MCF 10A (cell line): ENCODE measurements around the gene NSRP1. TPM values are rescaled to one million over a fixed set of nuclear protein-coding genes. Genes with fewer than 3 reads are reported as not detected.

Source experiments
- BruUV-seq: library from RNA; stranded (reverse); fragments of 400-500 nt; replicated peaks from 2 replicates; lab custom pipeline; 2021; lab: Mats Ljungman, UMichigan
- CTCF ChIA-PET: fragments of 300-600 bp; sonication (Branson Sonifier 250); formaldehyde crosslinking; extraction: SDS; loops from one replicate; lab custom pipeline; 2021; ENCODE audit warnings: antibody characterized with exemption, inconsistent platforms; lab: Yijun Ruan, JAX
- POLR2A ChIA-PET: fragments of 300-600, 350-650 bp; sonication (Branson Sonifier 250); formaldehyde crosslinking; extraction: SDS; loops from one replicate; lab custom pipeline; 2020; ENCODE audit warnings: antibody characterized with exemption, inconsistent platforms; lab: Yijun Ruan, JAX
- DNase-seq: peaks from one replicate; pipeline ENCODE4 v3.0.0-alpha.2; 2018; ENCODE audit not compliant: unreplicated experiment
- H3K27ac Mint-ChIP-seq: one replicate; pipeline ENCODE4 v1.8.0; 2022; ENCODE audit warnings: mild to moderate bottlenecking, low read depth, mixed read lengths; ENCODE audit not compliant: unreplicated experiment
- H3K27me3 Mint-ChIP-seq: one replicate; pipeline ENCODE4 v1.8.0; 2022; ENCODE audit warnings: mixed read lengths; ENCODE audit not compliant: insufficient read depth, unreplicated experiment
- H3K36me3 Mint-ChIP-seq: one replicate; pipeline ENCODE4 v1.8.0; 2022; ENCODE audit warnings: mild to moderate bottlenecking, moderate library complexity, mixed read lengths; ENCODE audit not compliant: insufficient read depth, unreplicated experiment
- H3K4me1 Mint-ChIP-seq: one replicate; pipeline ENCODE4 v1.8.0; 2022; ENCODE audit warnings: mixed read lengths; ENCODE audit not compliant: insufficient read depth, unreplicated experiment
- H3K4me3 Mint-ChIP-seq: one replicate; pipeline ENCODE4 v1.8.0; 2022; ENCODE audit warnings: mild to moderate bottlenecking, moderate library complexity, mixed read lengths; ENCODE audit not compliant: unreplicated experiment
- H3K9me3 Mint-ChIP-seq: one replicate; pipeline ENCODE4 v1.8.0; 2022; ENCODE audit warnings: mixed read lengths; ENCODE audit not compliant: unreplicated experiment
- CTCF ChIP-seq: fragments of 200-600 bp; IDR thresholded peaks from one replicate; pipeline ENCODE4 v1.8.0; 2022; ENCODE audit warnings: antibody characterized with exemption, mild to moderate bottlenecking; ENCODE audit not compliant: unreplicated experiment
- intact Hi-C: fragments of 100-400 bp; cut with micrococcal nuclease; formaldehyde crosslinking; loops from 2 replicates; pipeline ENCODE4 v1.14.1; 2022
- total RNA-seq: library from RNA; stranded (reverse); gene quantifications from 2 replicates; pipeline ENCODE4 v1.2.3, GENCODE V29; 2022

NSRP1 gene
- total RNA-seq, 1 experiment from 2014 or later, result 57.3 TPM

- Mint-ChIP-seq H3K4me1 (no peaks in the 10 kb centered on the region), H3K36me3 (no peaks in the 10 kb centered on the region), H3K4me3 (no peak overlapping the region), H3K27ac (no peak overlapping the region), H3K27me3 (peaks cover 29% of the 10 kb centered on the region), H3K9me3 (no peaks in the 10 kb centered on the region)
- CTCF ChIA-PET, result interaction anchor here (0.7 kb wide), 2 partner anchors 43 to 156 kb away, joined by 3 read pairs; no protein-coding TSS in a partner anchor
- BruUV-seq, result no TSS peak
- POLR2A ChIA-PET, result interaction anchor here (1.2 kb wide), 1 partner anchor 19 kb away, joined by 3 read pairs; no protein-coding TSS in a partner anchor
- no peak for TF ChIP-seq CTCF
- intact Hi-C loops, result no loop called here
- DNase-seq, result no peak
Observed at GRCh38 chr17:30207655-30208054, 91.0 kb downstream of the NSRP1 start.

- POLR2A ChIA-PET, result no interaction called here
- BruUV-seq, result no TSS peak
Observed at GRCh38 chr17:30208214-30208613, 91.6 kb downstream of the NSRP1 start.

GRCh38 chr17:30209930-30210329 is 93.3 kb downstream of the NSRP1 start:
- no TSS peak for BruUV-seq
- intact Hi-C loops, result no loop called here
- TF ChIP-seq CTCF, result no peak
- Mint-ChIP-seq H3K9me3 (no peaks in the 10 kb centered on the region), H3K4me3 (no peak overlapping the region), H3K27me3 (peaks cover 29% of the 10 kb centered on the region), H3K36me3 (peaks cover 4% of the 10 kb centered on the region), H3K27ac (no peak overlapping the region), H3K4me1 (no peaks in the 10 kb centered on the region)
- ChIA-PET POLR2A (no interaction called here), CTCF (interaction anchor here (0.6 kb wide), 2 partner anchors 305 to 1110 kb away, joined by 3 read pairs; no protein-coding TSS in a partner anchor)
- DNase-seq, result no peak

More at GRCh38 chr17:30208214-30208613, 91.6 kb downstream of the NSRP1 start:
- no peak for TF ChIP-seq CTCF
- Mint-ChIP-seq H3K27me3 (peaks cover 29% of the 10 kb centered on the region), H3K9me3 (no peaks in the 10 kb centered on the region), H3K36me3 (no peaks in the 10 kb centered on the region), H3K27ac (no peak overlapping the region), H3K4me3 (no peak overlapping the region), H3K4me1 (no peaks in the 10 kb centered on the region)
- intact Hi-C loops, result no loop called here
- no peak for DNase-seq
- CTCF ChIA-PET, result interaction anchor here (0.7 kb wide), 1 partner anchor 43 kb away, joined by 3 read pairs; no protein-coding TSS in a partner anchor

GRCh38 chr17:30210366-30210765 is 93.8 kb downstream of the NSRP1 start:
- Mint-ChIP-seq H3K4me3 (no peak overlapping the region), H3K27me3 (peaks cover 25% of the 10 kb centered on the region), H3K9me3 (no peaks in the 10 kb centered on the region), H3K4me1 (no peaks in the 10 kb centered on the region), H3K36me3 (peaks cover 7% of the 10 kb centered on the region), H3K27ac (no peak overlapping the region)
- CTCF ChIA-PET, result interaction anchor here (0.6 kb wide), 2 partner anchors 304 to 1110 kb away, joined by 3 read pairs; no protein-coding TSS in a partner anchor
- BruUV-seq, result no TSS peak
- DNase-seq, result no peak
- no peak for TF ChIP-seq CTCF
- POLR2A ChIA-PET, result no interaction called here
- intact Hi-C loops, result no loop called here
